B cell (primary cell): ENCODE data around the gene AHDC1. TPM values are rescaled to one million over a fixed set of nuclear protein-coding genes. Genes with fewer than 3 reads are reported as not detected.

Source experiments
- ATAC-seq: fragments of 200-7000 bp; cut with Tn5 transposase; one replicate; pipeline ENCODE4 v1.10.0; 2021; ENCODE audit warnings: low read depth, mild to moderate bottlenecking, moderate number of reproducible peaks, moderate library complexity
- CTCF ChIA-PET: fragments of 350-600 bp; sonication (Branson Sonifier 250); formaldehyde crosslinking; loops from one replicate; lab custom pipeline; 2021; ENCODE audit warnings: antibody characterized with exemption, inconsistent platforms; lab: Charles Lee
- POLR2A ChIA-PET: fragments of 350-600 bp; sonication (Branson Sonifier 250); formaldehyde crosslinking; loops from one replicate; lab custom pipeline; 2021; ENCODE audit warnings: antibody characterized with exemption; lab: Charles Lee
- DNase-seq: peaks from one replicate; pipeline ENCODE4 v3.0.0; 2013
- H2AFZ ChIP-seq: 2 replicates; pipeline ENCODE4 v1.6.1; 2012; ENCODE audit warnings: mild to moderate bottlenecking, low read depth, low read length; ENCODE audit not compliant: insufficient read depth, poor library complexity, severe bottlenecking
- H3K27ac ChIP-seq, 2 donors: 1 replicate in 1 of 2; 2 replicates in 1 of 2; pipeline ENCODE4 v1.5.1; 2012 to 2013; ENCODE audit warnings: low read length in 2 of 2, mild to moderate bottlenecking in 2 of 2, moderate library complexity in 1 of 2
- H3K27me3 ChIP-seq, 4 experiments: fragments of 200-600 bp in 1 of 4; sonication (generic) in 1 of 4; replicated peaks in 1 of 4; 1 replicate in 2 of 4; 2 replicates in 2 of 4; pipeline versions ENCODE4 v1.6.1 to v1.7.0; 2013 to 2016; ENCODE audit warnings: low read length in 3 of 4, mild to moderate bottlenecking in 2 of 4, mixed read lengths in 1 of 4, moderate library complexity in 1 of 4; ENCODE audit not compliant: insufficient read depth in 4 of 4, control insufficient read depth in 3 of 4; ENCODE audit errors: control extremely low read depth in 1 of 4
- H3K36me3 ChIP-seq, 2 experiments: replicated peaks in 1 of 2; 1 replicate in 1 of 2; 2 replicates in 1 of 2; pipeline versions ENCODE4 v1.6.1 to v1.7.1; 2013; ENCODE audit warnings: low read length in 1 of 2; ENCODE audit not compliant: insufficient read depth in 2 of 2, control insufficient read depth in 1 of 2; ENCODE audit errors: control extremely low read depth in 1 of 2, extremely low read depth in 1 of 2
- H3K4me1 ChIP-seq, 2 donors: fragments of 200-600 bp in 1 of 2; sonication (generic) in 1 of 2; 1 replicate in 1 of 2; 2 replicates in 1 of 2; pipeline versions ENCODE4 v1.5.1 to v1.6.1; 2013 to 2017; ENCODE audit warnings: low read length in 2 of 2; ENCODE audit not compliant: control insufficient read depth in 2 of 2, insufficient read depth in 2 of 2
- H3K4me2 ChIP-seq: replicated peaks from 2 replicates; pipeline ENCODE3; 2012; ENCODE audit warnings: mild to moderate bottlenecking, low read depth, low read length; ENCODE audit not compliant: poor library complexity, severe bottlenecking
- H3K4me3 ChIP-seq, 5 experiments: fragments of 200-600 bp in 1 of 5; sonication (generic) in 1 of 5; 1 replicate in 3 of 5; 2 replicates in 2 of 5; pipeline versions ENCODE4 v1.5.1 to v1.7.0; 2011 to 2016; ENCODE audit warnings: low read length in 4 of 5, mild to moderate bottlenecking in 4 of 5, low read depth in 2 of 5, control low read depth in 1 of 5, moderate library complexity in 1 of 5; ENCODE audit not compliant: insufficient read depth in 1 of 5; ENCODE audit errors: control extremely low read depth in 1 of 5, extremely low read depth in 1 of 5
- H3K79me2 ChIP-seq: fragments of 200-600 bp; sonication (generic); one replicate; pipeline ENCODE4 v1.6.0; 2016; ENCODE audit warnings: low read length; ENCODE audit not compliant: control insufficient read depth, insufficient read depth
- H3K9ac ChIP-seq: fragments of 200-600 bp; sonication (generic); 2 replicates; pipeline ENCODE4 v1.6.1; 2017; ENCODE audit warnings: mild to moderate bottlenecking, low read length, moderate library complexity
- H3K9me3 ChIP-seq, 3 donors: one replicate each; pipeline versions ENCODE4 v1.6.1 to v1.7.1; 2013; ENCODE audit warnings: low read length in 2 of 3; ENCODE audit not compliant: control insufficient read depth in 2 of 3, insufficient read depth in 1 of 3; ENCODE audit errors: control extremely low read depth in 1 of 3
- H4K20me1 ChIP-seq: 2 replicates; pipeline ENCODE4 v1.6.0; 2012; ENCODE audit warnings: mild to moderate bottlenecking, low read length; ENCODE audit not compliant: insufficient read depth, control insufficient read depth, poor library complexity, severe bottlenecking
- H3K27ac Mint-ChIP-seq: one replicate; pipeline ENCODE4 v1.8.0; 2021; ENCODE audit warnings: mixed read lengths
- H3K27me3 Mint-ChIP-seq: one replicate; pipeline ENCODE4 v1.8.0; 2021; ENCODE audit warnings: mixed read lengths
- H3K4me1 Mint-ChIP-seq: one replicate; pipeline ENCODE4 v1.8.0; 2021; ENCODE audit warnings: mixed read lengths
- H3K4me3 Mint-ChIP-seq: one replicate; pipeline ENCODE4 v1.8.0; 2021; ENCODE audit warnings: mixed read lengths
- H3K9me3 Mint-ChIP-seq: one replicate; pipeline ENCODE4 v1.8.0; 2022; ENCODE audit warnings: mixed read lengths; ENCODE audit not compliant: insufficient read depth
- EZH2 ChIP-seq: IDR thresholded peaks from 2 replicates; pipeline ENCODE4 v1.6.1; 2012; ENCODE audit warnings: borderline replicate concordance, low read depth, mild to moderate bottlenecking, moderate library complexity, low read length; ENCODE audit not compliant: insufficient read depth, poor library complexity, severe bottlenecking
- WGBS: methylation state at CpG from one replicate; pipeline ENCODE4 v1.1.5; 2013; ENCODE audit warnings: missing lambda C conversion rate; ENCODE audit not compliant: insufficient coverage; 5-methylcytosine and 5-hydroxymethylcytosine counted together
- intact Hi-C: fragments of 100-400 bp; cut with micrococcal nuclease; formaldehyde crosslinking; loops from one replicate; pipeline ENCODE4 v1.10.0; 2022
- polyA plus RNA-seq: library from polyadenylated mRNA; depleted of rRNA; stranded (reverse); fragments of >200 nt; gene quantifications from 2 replicates; pipeline ENCODE4 v1.2.3, GENCODE V29; 2012
- total RNA-seq, 2 donors: library from RNA; stranded (reverse); fragments of 120-200 nt in 1 of 2; gene quantifications; 1 replicate in 1 of 2; 2 replicates in 1 of 2; pipeline versions ENCODE4 v1.2.3 to v1.2.4, GENCODE V29; 2013 to 2022
- TF ChIP-seq, protein P1 (sequence below): fragments of 200-600 bp; IDR thresholded peaks from one replicate; pipeline ENCODE4 v1.8.0; 2022; ENCODE audit warnings: antibody characterized with exemption, mild to moderate bottlenecking

Gene AHDC1
- total and polyA plus RNA-seq, 2 donors (not counting 1 experiment from before 2014, with no cell fraction given) = 6.2 to 32.0 TPM

- ChIA-PET POLR2A (interaction anchor here (0.6 to 3.8 kb wide), 12 partner anchors 9 to 148 kb away, joined by 3 to 38 read pairs (median 4); partner anchors contain the start of genes AHDC1 and SYTL1), CTCF (interaction anchor here (0.6 to 2.7 kb wide), 10 partner anchors 13 to 180 kb away, joined by 3 to 13 read pairs (median 5); no protein-coding TSS in a partner anchor)
- ATAC-seq (peak; percentile 15), DNase-seq (peak; percentile 77)
- peaks cover 44 to 58% of the 10 kb centered on the region in 2 donors for H3K4me1 ChIP-seq
- no peak for TF ChIP-seq EZH2
- TF ChIP-seq, protein P1, sequence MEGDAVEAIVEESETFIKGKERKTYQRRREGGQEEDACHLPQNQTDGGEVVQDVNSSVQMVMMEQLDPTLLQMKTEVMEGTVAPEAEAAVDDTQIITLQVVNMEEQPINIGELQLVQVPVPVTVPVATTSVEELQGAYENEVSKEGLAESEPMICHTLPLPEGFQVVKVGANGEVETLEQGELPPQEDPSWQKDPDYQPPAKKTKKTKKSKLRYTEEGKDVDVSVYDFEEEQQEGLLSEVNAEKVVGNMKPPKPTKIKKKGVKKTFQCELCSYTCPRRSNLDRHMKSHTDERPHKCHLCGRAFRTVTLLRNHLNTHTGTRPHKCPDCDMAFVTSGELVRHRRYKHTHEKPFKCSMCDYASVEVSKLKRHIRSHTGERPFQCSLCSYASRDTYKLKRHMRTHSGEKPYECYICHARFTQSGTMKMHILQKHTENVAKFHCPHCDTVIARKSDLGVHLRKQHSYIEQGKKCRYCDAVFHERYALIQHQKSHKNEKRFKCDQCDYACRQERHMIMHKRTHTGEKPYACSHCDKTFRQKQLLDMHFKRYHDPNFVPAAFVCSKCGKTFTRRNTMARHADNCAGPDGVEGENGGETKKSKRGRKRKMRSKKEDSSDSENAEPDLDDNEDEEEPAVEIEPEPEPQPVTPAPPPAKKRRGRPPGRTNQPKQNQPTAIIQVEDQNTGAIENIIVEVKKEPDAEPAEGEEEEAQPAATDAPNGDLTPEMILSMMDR = no peak
- intact Hi-C loops = loop anchor here (2.0 kb wide), 1 partner anchor 53 kb away; no protein-coding TSS in a partner anchor
- peaks cover 61% of the 10 kb centered on the region for H3K4me1 Mint-ChIP-seq
- peak overlapping the region; percentile 78 to 100 (median 99) for H3K4me3 ChIP-seq
- H3K27me3 ChIP-seq = no peaks in the 10 kb centered on the region
- H3K27ac ChIP-seq = peak overlapping the region; percentile 89 to 95
- under 1% methylated on average over 25 of the region's 26 CpGs for WGBS
- H3K9me3 ChIP-seq = no peaks in the 10 kb centered on the region
- peak overlapping the region; percentile 75 for H3K4me2 ChIP-seq
- peak overlapping the region; percentile 99 for H3K27ac Mint-ChIP-seq
- H4K20me1 ChIP-seq = peaks cover 15% of the 10 kb centered on the region
- peak overlapping the region; percentile 79 for H2AFZ ChIP-seq
- peaks cover 51% of the 10 kb centered on the region for H3K79me2 ChIP-seq
- peaks cover 0 to 3% of the 10 kb centered on the region in 2 experiments for H3K36me3 ChIP-seq
- no peaks in the 10 kb centered on the region for H3K27me3 Mint-ChIP-seq
- peak overlapping the region; percentile 99 for H3K4me3 Mint-ChIP-seq
- H3K9ac ChIP-seq = peak overlapping the region; percentile 91
- no peaks in the 10 kb centered on the region for H3K9me3 Mint-ChIP-seq
Observed at GRCh38 chr1:27489501-27489972, 114.4 kb downstream of the AHDC1 start.
